Pons (tissue), 1 donor: ENCODE measurements around the gene KDM4C.

Experiments
- DNase-seq: peaks from one replicate; pipeline ENCODE4 v3.0.0-alpha.2; 2016; ENCODE audit warnings: low spot score

Gene KDM4C

GRCh38 chr9:7045361-7045760 is 287.6 kb downstream of the KDM4C start:
- no peak for DNase-seq

- DNase-seq, result no peak
Measured at GRCh38 chr9:7051711-7052110, 293.9 kb downstream of the KDM4C start.

GRCh38 chr9:7053903-7054302 is 296.1 kb downstream of the KDM4C start:
- DNase-seq, result no peak

- DNase-seq, result no peak
Measured at GRCh38 chr9:7055171-7055903, 297.6 kb downstream of the KDM4C start.

- no peak for DNase-seq
Measured at GRCh38 chr9:7056254-7056653, 298.5 kb downstream of the KDM4C start.

- no peak for DNase-seq
Measured at GRCh38 chr9:7058473-7058872, 300.7 kb downstream of the KDM4C start.

- no peak for DNase-seq
Measured at GRCh38 chr9:7067169-7067568, 309.4 kb downstream of the KDM4C start.

DNA sequence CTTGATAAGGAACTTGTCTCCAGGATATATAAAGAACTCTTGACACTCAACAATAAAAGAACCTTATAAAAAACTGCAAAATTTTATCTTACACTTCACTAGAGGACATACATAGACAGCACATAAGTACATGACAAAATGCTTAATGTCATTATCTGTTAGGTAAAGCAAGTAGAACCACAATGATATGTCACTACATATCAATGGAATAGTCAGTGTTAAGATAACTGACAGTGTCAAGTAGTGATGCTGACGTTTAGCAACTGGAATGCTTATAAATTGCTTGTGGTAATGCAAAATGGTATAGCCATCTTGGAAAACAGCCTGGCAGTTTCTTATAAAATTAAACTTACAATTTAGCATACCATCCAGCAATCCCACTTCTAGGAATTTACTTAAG is 314.1 kb downstream of the KDM4C start:
- no peak for DNase-seq

DNA sequence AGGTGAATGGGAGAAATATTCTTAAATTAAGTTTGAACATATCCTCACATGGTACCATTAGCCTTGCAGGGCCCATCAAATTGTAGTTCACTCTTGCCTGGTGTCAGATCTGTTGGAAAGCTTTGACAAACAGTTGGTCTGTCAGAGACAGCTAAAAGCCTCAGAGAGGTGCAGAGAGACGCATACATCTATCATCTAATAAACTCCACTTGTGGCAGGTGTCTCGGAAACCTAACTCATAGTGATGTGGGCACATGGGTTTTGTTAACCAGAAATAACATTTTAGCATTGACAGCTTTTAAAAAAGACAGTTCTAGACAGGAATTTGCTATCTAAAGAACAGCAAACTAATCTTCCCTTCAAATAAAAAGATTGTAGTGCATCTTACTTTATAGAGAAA is 315.9 kb downstream of the KDM4C start:
- no peak for DNase-seq

DNA sequence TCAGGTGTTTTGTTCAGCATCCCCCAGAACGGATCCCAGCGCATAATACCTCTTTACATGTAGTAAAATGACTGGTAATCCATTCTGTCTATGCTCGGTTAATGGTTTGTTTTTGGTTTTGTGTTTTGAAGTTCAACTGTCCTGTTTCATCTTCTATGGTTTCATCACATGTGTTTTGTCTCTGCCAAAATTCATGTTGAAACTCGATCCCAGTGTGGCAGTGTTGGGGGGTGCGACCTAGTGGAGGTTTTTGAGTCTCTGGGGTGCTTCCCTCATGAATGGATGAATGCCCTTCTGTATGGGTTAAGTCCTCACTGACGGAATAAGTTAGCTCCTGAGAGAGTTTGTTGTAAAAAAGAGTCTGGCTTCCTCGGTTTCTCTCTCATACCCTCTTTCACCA is 317.4 kb downstream of the KDM4C start:
- no peak for DNase-seq

DNA sequence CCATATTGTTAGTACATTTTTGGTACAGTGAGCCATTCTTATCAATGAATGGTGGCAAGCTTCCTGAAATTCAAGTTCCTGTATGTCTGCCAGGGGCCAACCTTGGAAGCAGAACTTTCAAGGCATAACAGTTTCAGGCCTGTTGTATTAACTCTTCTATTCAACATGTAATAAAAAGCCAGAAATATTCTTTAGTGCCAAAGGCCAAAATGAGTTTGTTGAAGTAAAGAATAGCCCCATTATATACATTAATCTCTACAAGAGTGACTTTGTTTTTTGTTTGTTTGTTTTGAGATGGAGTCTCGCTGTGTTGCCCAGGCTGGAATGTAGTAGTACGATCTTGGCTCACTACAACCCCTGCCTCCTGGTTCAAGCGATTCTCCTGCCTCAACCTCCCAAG is 321.3 kb downstream of the KDM4C start:
- DNase-seq, result no peak

DNA sequence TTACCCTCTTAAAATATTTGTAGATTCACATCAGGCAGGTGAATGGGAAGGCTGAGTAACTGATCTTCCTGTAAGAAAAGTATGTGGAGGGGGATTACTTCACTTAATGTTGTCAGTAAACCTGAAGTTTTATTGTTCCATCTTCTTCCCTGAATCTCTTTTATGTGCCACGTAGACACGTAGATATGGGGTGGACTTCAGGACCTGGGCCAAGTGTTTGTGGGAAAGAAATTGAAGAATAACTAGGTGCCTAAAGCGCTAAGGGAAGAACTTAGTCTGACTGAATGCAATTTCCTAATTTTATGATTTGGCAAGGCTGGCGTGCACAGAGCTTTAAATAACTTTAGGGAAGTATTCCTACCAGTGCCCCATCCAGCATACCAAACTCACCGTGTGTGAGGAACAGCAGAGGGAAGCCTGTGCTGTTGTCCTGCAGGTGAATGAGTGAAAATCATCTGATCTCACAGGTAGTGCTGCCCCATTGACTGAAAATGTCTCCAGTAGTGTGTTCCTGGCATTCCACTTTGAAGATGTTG is 323.4 kb downstream of the KDM4C start:
- peak; percentile 15 for DNase-seq

DNA sequence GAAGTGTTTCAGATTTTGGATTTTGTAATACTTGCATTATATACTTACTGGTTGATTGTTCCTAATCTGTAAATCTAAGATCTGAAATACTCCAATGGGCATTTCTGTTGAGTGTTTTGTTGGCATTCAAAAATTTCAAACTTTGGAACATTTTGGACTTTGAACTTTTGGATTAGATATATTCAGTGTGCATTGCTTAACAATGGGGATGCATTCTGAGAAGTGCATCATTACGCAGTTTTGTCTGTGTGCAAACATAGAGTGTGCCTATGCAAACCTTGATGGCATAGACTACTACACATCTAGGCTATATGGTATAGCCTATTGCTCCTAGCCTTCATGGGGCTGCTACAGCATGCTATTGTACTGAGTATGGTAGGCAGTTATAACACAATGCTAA is 325.4 kb downstream of the KDM4C start:
- no peak for DNase-seq

DNA sequence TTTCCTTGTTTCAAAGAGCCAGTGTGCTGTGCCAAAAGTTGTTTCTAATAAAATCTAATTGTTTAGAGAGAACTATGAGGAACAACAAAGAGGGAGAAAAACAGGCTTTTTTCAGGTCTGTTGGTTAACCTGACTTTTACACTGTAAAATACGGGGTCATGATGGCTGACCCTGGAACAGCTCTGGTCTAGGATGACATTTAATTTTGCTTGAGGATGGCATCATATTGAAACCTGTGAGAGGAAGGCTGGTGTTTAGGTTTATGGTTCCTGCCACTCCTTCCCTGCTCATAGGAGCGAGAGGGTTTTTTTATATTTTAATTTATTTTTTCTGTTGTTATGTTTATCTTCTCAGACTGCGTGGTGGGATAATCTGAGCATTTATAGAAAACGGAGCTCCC is 327.6 kb downstream of the KDM4C start:
- DNase-seq, result no peak

- no peak for DNase-seq
Measured at GRCh38 chr9:7086389-7086788, 328.6 kb downstream of the KDM4C start.

- DNase-seq, result no peak
Measured at GRCh38 chr9:7088611-7089010, 330.8 kb downstream of the KDM4C start.

GRCh38 chr9:7089406-7090193 is 331.8 kb downstream of the KDM4C start:
- DNase-seq, result no peak

DNA sequence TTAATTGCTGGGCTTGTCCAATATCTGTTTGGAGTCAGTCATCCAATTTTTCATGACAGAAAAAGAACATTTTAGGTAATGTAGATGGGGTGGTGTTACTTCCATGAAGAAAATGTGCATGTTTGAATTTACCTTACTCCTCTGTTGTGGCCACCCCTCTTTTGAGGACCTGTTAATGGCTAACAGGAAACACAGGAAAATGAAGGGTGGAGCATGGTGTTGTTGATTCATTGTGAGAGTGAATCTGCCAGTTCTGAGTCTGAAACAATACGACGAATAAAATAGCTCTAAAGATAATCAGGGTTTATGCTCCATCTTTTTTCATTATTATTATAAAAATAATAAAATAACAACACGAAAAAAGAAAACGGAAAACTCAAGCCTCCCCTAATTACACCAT is 335.3 kb downstream of the KDM4C start:
- no peak for DNase-seq

GRCh38 chr9:7094052-7094451 is 336.3 kb downstream of the KDM4C start:
- no peak for DNase-seq

- no peak for DNase-seq
Measured at GRCh38 chr9:7094576-7094975, 336.8 kb downstream of the KDM4C start.

GRCh38 chr9:7095058-7095457 is 337.3 kb downstream of the KDM4C start:
- DNase-seq, result no peak

GRCh38 chr9:7097040-7097715 is 339.4 kb downstream of the KDM4C start:
- DNase-seq, result no peak
